C4-2B (cell line): ENCODE measurements around the gene PEPD.

Experiments used
- CTCF ChIP-seq: fragments of 450-650 bp; conservative IDR thresholded peaks from 2 replicates; pipeline ENCODE4 v1.5.1; 2017; ENCODE audit warnings: mild to moderate bottlenecking
- ZFX ChIP-seq: fragments of 450-650 bp; IDR thresholded peaks from 2 replicates; pipeline ENCODE4 v1.6.1; 2017

DNA sequence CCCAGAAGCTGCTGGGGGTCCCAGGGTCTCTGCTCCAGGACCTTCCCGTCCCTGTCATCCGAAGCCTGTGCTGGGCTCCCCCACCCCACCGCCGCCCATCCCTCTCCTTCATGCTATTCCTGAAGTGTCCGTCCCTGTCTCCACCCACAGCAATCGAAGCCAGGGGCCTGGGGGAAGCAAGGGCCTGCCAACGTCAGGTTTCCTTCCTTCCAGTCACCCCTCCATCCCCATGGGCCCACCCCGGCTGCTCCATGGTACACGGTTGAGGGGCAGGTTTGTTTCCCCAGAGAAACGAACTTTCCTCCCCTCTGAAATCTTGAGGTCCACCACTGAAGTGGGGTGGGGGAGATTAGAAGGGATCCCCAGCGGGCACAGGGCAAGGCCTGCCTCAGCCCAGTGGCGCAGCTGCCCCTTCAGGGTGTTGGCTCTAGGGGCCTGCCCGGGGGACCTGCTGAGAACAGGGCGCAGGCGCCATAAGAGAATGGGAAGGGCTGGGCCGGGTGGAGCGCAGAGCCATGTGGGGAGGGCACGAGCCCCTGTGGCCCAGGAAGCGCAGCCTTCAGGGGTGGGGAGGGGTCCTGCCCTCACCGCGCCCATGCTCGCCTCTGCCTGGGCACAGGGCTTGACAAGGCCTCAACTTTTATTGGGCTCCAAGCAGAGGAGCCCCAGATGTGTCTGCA, 132.0 kb downstream of the PEPD start:
- TF ChIP-seq CTCF (no peak), ZFX (no peak)
